Hematopoietic multipotent progenitor cell (in vitro differentiated cells): ENCODE measurements around the gene USO1. TPM values are rescaled to one million over a fixed set of nuclear protein-coding genes. Genes with fewer than 3 reads are reported as not detected.

Experiments
- DNase-seq, 3 donors: peaks; one replicate each; pipeline ENCODE4 v3.0.0-alpha.2; 2011 to 2015; ENCODE audit warnings: low read depth in 2 of 3, low spot score in 2 of 3
- small RNA-seq: library from RNA; depleted of rRNA; stranded (forward); fragments of <200 nt; gene quantifications from one replicate; pipeline ENCODE3, GENCODE V24; 2012
- total RNA-seq: library from RNA; depleted of rRNA; stranded (reverse); fragments of >200 nt; gene quantifications from one replicate; pipeline ENCODE4 v1.2.3, GENCODE V29; 2012

The USO1 gene
- total RNA-seq, 1 donor, result 23.7 TPM

- DNase-seq, result no peak
Measured at GRCh38 chr4:75834095-75834771, 109.9 kb downstream of the USO1 start.

DNA sequence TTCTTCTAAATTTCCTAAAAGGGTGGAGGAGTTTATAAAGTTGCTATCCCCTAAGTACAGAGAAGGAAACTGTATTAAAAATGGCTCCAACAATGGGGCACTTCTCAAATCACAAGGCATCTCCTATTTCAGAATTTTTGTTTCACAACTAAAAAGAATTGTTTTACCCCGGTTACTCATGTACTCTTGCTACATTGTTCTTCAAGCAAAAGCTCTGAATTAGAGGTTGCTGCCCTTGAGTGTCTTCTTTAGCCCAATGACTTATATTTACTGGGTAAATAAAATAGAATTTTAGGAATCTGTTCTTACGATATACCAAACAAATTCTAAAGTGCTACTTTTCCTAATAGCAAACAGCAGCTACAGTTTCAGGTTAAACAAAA, 110.4 kb downstream of the USO1 start:
- no peak for DNase-seq

GRCh38 chr4:75841641-75842520, 117.5 kb downstream of the USO1 start:
- no peak for DNase-seq

DNA sequence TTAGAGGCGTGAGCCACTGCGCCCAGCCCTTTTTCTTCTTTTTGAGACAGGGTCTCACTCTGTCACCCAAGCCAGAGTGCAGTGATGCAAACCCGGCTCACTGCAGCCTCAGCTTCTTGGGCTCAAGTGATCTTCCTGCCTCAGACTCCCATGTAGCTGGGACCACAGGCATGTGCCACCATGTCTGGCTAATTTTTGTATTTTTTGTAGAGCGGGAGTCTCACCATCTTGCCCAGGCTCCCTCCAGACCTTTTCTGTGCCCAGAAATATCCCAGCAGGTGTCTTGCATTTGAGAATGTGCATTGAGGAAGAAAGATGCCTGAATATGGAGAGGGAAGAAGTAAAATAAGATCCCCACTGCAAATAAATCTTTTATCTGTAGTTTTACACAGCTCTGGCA, 119.2 kb downstream of the USO1 start:
- no peak for DNase-seq

GRCh38 chr4:75844151-75844662, 119.8 kb downstream of the USO1 start:
- no peak for DNase-seq

GRCh38 chr4:75845992-75846391, 121.6 kb downstream of the USO1 start:
- no peak for DNase-seq

DNA sequence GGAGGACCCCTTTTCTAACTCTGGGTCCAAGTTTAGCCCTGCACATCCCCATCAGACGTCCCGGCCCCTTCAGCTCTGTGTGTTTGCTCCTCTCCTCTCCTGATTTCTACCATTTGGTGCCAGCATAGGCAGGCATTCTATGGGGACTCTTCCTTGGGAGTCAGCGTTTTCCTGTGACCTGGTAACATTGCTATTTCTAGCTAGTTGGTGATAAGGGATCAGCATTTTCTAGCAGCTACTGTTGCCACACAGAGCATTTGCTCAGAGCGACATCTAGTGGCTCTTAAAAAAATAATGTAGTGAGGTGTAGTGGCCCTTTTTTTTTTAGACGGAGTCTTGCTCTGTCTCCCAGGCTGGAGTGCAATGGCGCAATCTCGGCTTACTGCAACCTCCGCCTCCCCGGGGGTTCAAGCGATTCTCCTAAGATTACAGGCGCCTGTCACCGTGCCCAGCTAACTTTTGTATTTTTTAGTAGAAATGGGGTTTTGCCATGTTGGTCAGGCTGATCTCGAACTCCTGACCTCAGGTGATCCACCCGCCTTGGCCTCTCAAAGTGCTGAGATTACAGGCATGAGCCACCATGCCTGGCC, 123.9 kb downstream of the USO1 start:
- DNase-seq, result peak; percentile 6 to 84 (median 72)

GRCh38 chr4:75848891-75849290, 124.5 kb downstream of the USO1 start:
- DNase-seq, result no peak

DNA sequence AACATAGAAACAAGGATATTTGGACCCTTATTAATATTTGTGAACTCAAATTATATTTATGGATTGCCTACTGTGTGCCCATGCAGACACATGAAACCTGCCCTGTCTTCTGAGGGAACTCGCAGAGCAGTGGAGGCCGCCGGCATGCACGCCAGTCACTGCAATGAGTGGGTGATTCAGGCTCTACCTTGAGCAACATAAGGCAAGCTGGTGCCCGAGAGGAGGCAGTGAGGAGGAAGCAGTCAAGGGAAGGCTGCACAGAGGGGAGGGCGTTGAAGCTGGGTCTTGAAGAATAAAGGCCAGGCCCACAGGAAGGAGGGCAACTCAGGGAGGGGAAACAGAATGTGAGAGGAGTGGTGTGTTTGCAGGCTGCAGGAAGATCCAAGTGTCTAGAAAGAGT, 125.1 kb downstream of the USO1 start:
- peak in 1 of 3 donors; percentile 54 for DNase-seq

DNA sequence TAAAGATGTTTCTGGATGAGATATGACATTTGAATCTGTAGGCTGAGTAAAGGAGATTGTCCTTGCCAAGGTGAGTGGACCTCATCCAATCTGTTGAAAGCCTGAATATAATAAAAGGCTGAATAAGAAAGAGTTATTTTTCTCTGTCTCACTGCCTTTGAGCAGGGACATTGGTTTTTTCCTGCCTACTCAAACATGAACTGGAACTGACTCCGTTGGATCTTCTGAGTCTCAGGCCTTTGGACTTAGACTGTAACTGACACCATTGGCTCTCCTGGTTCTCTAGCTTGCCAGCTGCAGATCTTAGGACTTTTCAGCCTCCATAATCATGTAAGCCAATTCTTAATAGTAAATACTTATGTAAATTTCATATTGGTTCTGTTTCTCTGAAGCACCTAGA, 134.3 kb downstream of the USO1 start:
- no peak for DNase-seq

GRCh38 chr4:75860606-75861005, 136.2 kb downstream of the USO1 start:
- no peak for DNase-seq

Small RNA genes within 50 kb of the gene (small RNA-seq; reads per million reads assigned to genes)
- gene RNU2-16P, result not detected

Other genes starting within 250 kb of the USO1 start
- 17.0 TPM for gene RCHY1, start 210.2 kb upstream of the USO1 start, total RNA-seq
- gene THAP6, start 210.1 kb upstream of the USO1 start, total RNA-seq, result 7.3 TPM
- gene ODAPH, start 168.5 kb upstream of the USO1 start, total RNA-seq, result not detected
- 0.27 TPM for gene CDKL2, start 94.0 kb upstream of the USO1 start, total RNA-seq
- 49.0 TPM for gene G3BP2, start 51.2 kb upstream of the USO1 start, total RNA-seq
- gene PPEF2, start 177.9 kb downstream of the USO1 start, total RNA-seq, result under 0.01 TPM
- 49.3 TPM for gene NAAA, start 216.4 kb downstream of the USO1 start, total RNA-seq